IMR-90 (cell line): ENCODE data around the gene TRIO. TPM values are rescaled to one million over a fixed set of nuclear protein-coding genes. Genes with fewer than 3 reads are reported as not detected.

Experiments used
- ATAC-seq: fragments of 200-7000 bp; cut with Tn5 transposase; 2 replicates; pipeline ENCODE4 v1.9.1; 2020; ENCODE audit warnings: low read depth, mild to moderate bottlenecking, moderate library complexity
- BruUV-seq: library from RNA; stranded (reverse); fragments of 400-500 nt; replicated peaks from 2 replicates; lab custom pipeline; 2021; lab: Mats Ljungman, UMichigan
- CTCF ChIA-PET: fragments of 300-600 bp; formaldehyde crosslinking; extraction: SDS; loops from one replicate; lab custom pipeline; 2021; ENCODE audit warnings: antibody characterized with exemption; lab: Yijun Ruan, JAX
- POLR2A ChIA-PET: fragments of 300-600 bp; sonication (Branson Sonifier 250); formaldehyde crosslinking; loops from one replicate; lab custom pipeline; 2022; ENCODE audit warnings: antibody characterized with exemption; ENCODE audit not compliant: unreplicated experiment; lab: Charles Lee
- DNase-seq: peaks from one replicate; pipeline ENCODE4 v3.0.0; 2013
- H2AFZ ChIP-seq: replicated peaks from 2 replicates; pipeline ENCODE3; 2013; ENCODE audit warnings: low read length, mild to moderate bottlenecking; ENCODE audit not compliant: poor library complexity
- H2AK5ac ChIP-seq: 2 replicates; pipeline ENCODE4 v1.6.1; 2013; ENCODE audit warnings: low read depth, low read length, inconsistent platforms
- H2AK9ac ChIP-seq: replicated peaks from 2 replicates; pipeline ENCODE3; 2013; ENCODE audit warnings: mild to moderate bottlenecking, low read depth, low read length, moderate library complexity; ENCODE audit not compliant: poor library complexity
- H2BK120ac ChIP-seq: 2 replicates; pipeline ENCODE4 v1.6.1; 2013; ENCODE audit warnings: low read depth, low read length, inconsistent platforms
- H2BK15ac ChIP-seq: 3 replicates; pipeline ENCODE4 v1.6.1; 2013; ENCODE audit warnings: low read depth, low read length, inconsistent platforms
- H2BK20ac ChIP-seq: 2 replicates; pipeline ENCODE4 v1.6.1; 2013; ENCODE audit warnings: low read depth, mild to moderate bottlenecking, inconsistent platforms, low read length, moderate library complexity
- H2BK5ac ChIP-seq: 2 replicates; pipeline ENCODE4 v1.6.1; 2013; ENCODE audit warnings: mild to moderate bottlenecking, low read depth, low read length, inconsistent platforms; ENCODE audit not compliant: poor library complexity, severe bottlenecking
- H3K14ac ChIP-seq: replicated peaks from 2 replicates; pipeline ENCODE4 v1.6.1; 2013; ENCODE audit warnings: low read depth, low read length, inconsistent platforms
- H3K18ac ChIP-seq: 2 replicates; pipeline ENCODE4 v1.6.1; 2013; ENCODE audit warnings: low read depth, low read length, control low read depth
- H3K23ac ChIP-seq: 2 replicates; pipeline ENCODE4 v1.6.1; 2013; ENCODE audit warnings: low read depth, low read length, inconsistent platforms
- H3K27ac ChIP-seq: 2 replicates; pipeline ENCODE4 v1.5.1; 2013; ENCODE audit warnings: mild to moderate bottlenecking, control low read depth, low read length; ENCODE audit not compliant: insufficient read depth
- H3K27me3 ChIP-seq: 2 replicates; pipeline ENCODE4 v1.6.1; 2013; ENCODE audit warnings: low read length; ENCODE audit not compliant: control insufficient read depth, insufficient read depth
- H3K36me3 ChIP-seq: 2 replicates; pipeline ENCODE4 v1.6.1; 2013; ENCODE audit warnings: low read length, mixed read lengths; ENCODE audit not compliant: control insufficient read depth, insufficient read depth
- H3K4ac ChIP-seq: 2 replicates; pipeline ENCODE4 v1.6.1; 2013; ENCODE audit warnings: low read depth, low read length, inconsistent platforms
- H3K4me1 ChIP-seq: 2 replicates; pipeline ENCODE4 v1.6.1; 2013; ENCODE audit warnings: low read length, mixed read lengths; ENCODE audit not compliant: control insufficient read depth, insufficient read depth
- H3K4me2 ChIP-seq: 2 replicates; pipeline ENCODE4 v1.6.1; 2013; ENCODE audit warnings: low read depth, mild to moderate bottlenecking, control low read depth, low read length, moderate library complexity
- H3K4me3 ChIP-seq: 2 replicates; pipeline ENCODE4 v1.5.1; 2013; ENCODE audit warnings: low read depth, mild to moderate bottlenecking, control low read depth, low read length, moderate library complexity; ENCODE audit not compliant: insufficient read depth
- H3K56ac ChIP-seq: 2 replicates; pipeline ENCODE4 v1.6.1; 2013; ENCODE audit warnings: low read length, inconsistent platforms; ENCODE audit not compliant: insufficient read depth; ENCODE audit errors: extremely low read depth
- H3K79me1 ChIP-seq, 2 experiments: 2 replicates each; pipeline ENCODE4 v1.6.1; 2013; ENCODE audit warnings: low read length in 2 of 2, inconsistent platforms in 1 of 2, low read depth in 1 of 2
- H3K9ac ChIP-seq: 2 replicates; pipeline ENCODE4 v1.6.1; 2013; ENCODE audit warnings: low read depth, low read length, control low read depth
- H3K9me1 ChIP-seq: 2 replicates; pipeline ENCODE4 v1.6.1; 2013; ENCODE audit warnings: low read length, inconsistent platforms; ENCODE audit not compliant: insufficient read depth
- H3K9me3 ChIP-seq: 2 replicates; pipeline ENCODE4 v1.6.1; 2013; ENCODE audit warnings: low read length; ENCODE audit not compliant: control insufficient read depth, insufficient read depth
- H4K20me1 ChIP-seq: 2 replicates; pipeline ENCODE4 v1.6.1; 2013; ENCODE audit warnings: low read length, inconsistent platforms; ENCODE audit not compliant: insufficient read depth
- H4K5ac ChIP-seq: 2 replicates; pipeline ENCODE4 v1.6.1; 2013; ENCODE audit warnings: mild to moderate bottlenecking, low read depth, low read length, control low read depth
- H4K8ac ChIP-seq, 2 experiments: 2 replicates each; pipeline ENCODE4 v1.6.1; 2013; ENCODE audit warnings: low read depth in 2 of 2, low read length in 2 of 2, control low read depth in 1 of 2, inconsistent platforms in 1 of 2
- H4K91ac ChIP-seq: 2 replicates; pipeline ENCODE4 v1.6.1; 2013; ENCODE audit warnings: low read depth, low read length, inconsistent platforms; ENCODE audit not compliant: insufficient read depth
- BHLHE40 ChIP-seq: fragments of 150-350 bp; IDR thresholded peaks from 2 replicates; pipeline ENCODE4 v1.6.1; 2016; ENCODE audit warnings: mild to moderate bottlenecking, low read depth, low read length
- CEBPB ChIP-seq: IDR thresholded peaks from 2 replicates; pipeline ENCODE4 v1.6.1; 2012; ENCODE audit warnings: low read depth, low read length, improper control_type of control experiment
- CHD1 ChIP-seq: IDR thresholded peaks from 2 replicates; pipeline ENCODE4 v1.6.1; 2012; ENCODE audit warnings: low read depth, low read length, improper control_type of control experiment
- FOS ChIP-seq: fragments of 150-350 bp; IDR thresholded peaks from 2 replicates; pipeline ENCODE4 v1.6.1; 2016; ENCODE audit warnings: low read depth, low read length
- MAFK ChIP-seq: IDR thresholded peaks from 2 replicates; pipeline ENCODE4 v1.6.1; 2012; ENCODE audit warnings: low read depth, low read length, improper control_type of control experiment
- MAZ ChIP-seq: IDR thresholded peaks from 2 replicates; pipeline ENCODE4 v1.6.1; 2012; ENCODE audit warnings: low read depth, mild to moderate bottlenecking, low read length, improper control_type of control experiment, moderate library complexity, borderline replicate concordance
- MXI1 ChIP-seq: IDR thresholded peaks from 2 replicates; pipeline ENCODE4 v1.6.1; 2012; ENCODE audit warnings: low read depth, mild to moderate bottlenecking, low read length, moderate library complexity, borderline replicate concordance
- NFE2L2 ChIP-seq: fragments of 150-350 bp; IDR thresholded peaks from 2 replicates; pipeline ENCODE4 v1.6.1; 2016; ENCODE audit warnings: low read depth, mild to moderate bottlenecking, low read length
- POLR2A ChIP-seq: IDR thresholded peaks from 2 replicates; pipeline ENCODE4 v1.6.1; 2012; ENCODE audit warnings: mild to moderate bottlenecking, low read depth, low read length
- RAD21 ChIP-seq: IDR thresholded peaks from 2 replicates; pipeline ENCODE4 v1.6.1; 2012; ENCODE audit warnings: low read length, improper control_type of control experiment
- RCOR1 ChIP-seq: IDR thresholded peaks from 2 replicates; pipeline ENCODE4 v1.6.1; 2012; ENCODE audit warnings: mild to moderate bottlenecking, low read length, improper control_type of control experiment; ENCODE audit not compliant: insufficient replicate concordance
- RFX5 ChIP-seq: IDR thresholded peaks from 2 replicates; pipeline ENCODE4 v1.8.0; 2012; ENCODE audit warnings: low read depth, mild to moderate bottlenecking, low read length, moderate library complexity
- SMC3 ChIP-seq: fragments of 150-350 bp; IDR thresholded peaks from 2 replicates; pipeline ENCODE4 v1.6.1; 2016; ENCODE audit warnings: low read depth, mild to moderate bottlenecking, antibody characterized with exemption, low read length, moderate library complexity
- WGBS, 2 experiments: methylation state at CpG; one replicate each; pipeline versions ENCODE4 v1.1.5 to v1.1.7; 2013; ENCODE audit warnings: missing lambda C conversion rate in 2 of 2; ENCODE audit not compliant: insufficient read length in 1 of 2; ENCODE audit errors: extremely low coverage in 2 of 2; 5-methylcytosine and 5-hydroxymethylcytosine counted together
- dilution Hi-C: fragments of 300-500 bp; cut with HindIII; formaldehyde crosslinking; loops from one replicate; pipeline ENCODE4 v1.14.3; 2018; ENCODE audit warnings: low sequenced_read_pairs; ENCODE audit not compliant: unreplicated experiment
- in situ Hi-C: fragments of 300-500 bp; cut with MboI; formaldehyde crosslinking; loops from 3 replicates; pipeline ENCODE4 v1.14.3; 2019; ENCODE audit warnings: low sequenced_read_pairs, inconsistent platforms, mixed read lengths
- intact Hi-C: fragments of 100-400 bp; cut with micrococcal nuclease; formaldehyde crosslinking; loops from 2 replicates; pipeline ENCODE4 v1.10.0; 2022
- polyA plus RNA-seq, 3 experiments: library from polyadenylated mRNA; depleted of rRNA; stranded (reverse); fragments of >200 nt; gene quantifications; 2 replicates each; pipeline ENCODE4 v1.2.3, GENCODE V29; 2012; ENCODE audit warnings: low replicate concordance in 1 of 3
- total RNA-seq: library from RNA; depleted of rRNA; stranded (reverse); fragments of >200 nt; gene quantifications from 2 replicates; pipeline ENCODE4 v1.2.3, GENCODE V29; 2012
- TF ChIP-seq, protein P1 (sequence below): fragments of 150-350 bp; IDR thresholded peaks from 2 replicates; pipeline ENCODE4 v1.6.1; 2016; ENCODE audit warnings: low read depth, mild to moderate bottlenecking, low read length, moderate library complexity, borderline replicate concordance
- TF ChIP-seq, protein P2 (sequence below): fragments of 150-350 bp; IDR thresholded peaks from 2 replicates; pipeline ENCODE4 v1.6.1; 2017; ENCODE audit warnings: mild to moderate bottlenecking, antibody characterized with exemption, low read length, low read depth
- TF ChIP-seq, protein P3 (sequence below): conservative IDR thresholded peaks from 2 replicates; pipeline ENCODE4 v1.5.1; 2012; ENCODE audit warnings: mild to moderate bottlenecking, low read depth, low read length, improper control_type of control experiment

TRIO gene
- total and polyA plus RNA-seq, 2 of the 4 experiments (the other 2 are of a cell fraction) = 206 to 522 TPM

DNA sequence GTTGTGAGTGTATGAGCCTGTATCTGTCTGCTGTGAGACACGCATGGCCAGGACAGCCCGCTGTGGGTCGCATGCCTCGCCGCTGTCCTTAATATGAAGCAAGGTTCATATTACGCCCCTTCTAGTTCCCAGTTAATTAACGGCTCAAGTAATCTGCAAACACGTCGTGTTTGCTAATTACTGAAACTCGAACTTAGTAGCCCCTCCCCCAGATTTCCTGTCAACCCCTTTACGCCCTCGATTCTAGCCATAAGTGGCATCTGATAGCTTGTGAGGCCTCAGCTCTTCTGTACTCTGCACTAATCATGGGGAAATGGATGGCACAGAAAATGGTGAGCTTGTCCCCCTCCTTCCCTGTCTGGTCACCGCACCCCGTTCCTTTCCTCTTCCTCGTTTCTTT, 321.5 kb downstream of the TRIO start:
- peak overlapping the region; percentile 21; the same call in 1 of the 2 replicates for H3K4ac ChIP-seq
- H3K79me1 ChIP-seq = peaks cover 44 to 85% of the 10 kb centered on the region in 2 experiments
- no peaks in the 10 kb centered on the region for H3K27me3 ChIP-seq
- in situ Hi-C loops (no loop called here), intact Hi-C loops (no loop called here), dilution Hi-C loops (no loop called here)
- POLR2A ChIA-PET = no interaction called here
- CTCF ChIA-PET = no interaction called here
- peak overlapping the region; percentile 51 for H2BK5ac ChIP-seq
- H3K27ac ChIP-seq = peak overlapping the region; percentile 51
- 92% methylated on average over 6 of the region's 15 CpGs; no CpG with 5 or more reads in 1 of the 2 experiments for WGBS, 2 experiments
- DNase-seq (no peak), ATAC-seq (no peak)
- H3K56ac ChIP-seq = no peak overlapping the region
- H2BK20ac ChIP-seq = no peak overlapping the region
- H4K91ac ChIP-seq = peak overlapping the region; percentile 17; the same call in 1 of the 2 replicates
- TF ChIP-seq NFE2L2 = no peak
- TF ChIP-seq, protein P1, sequence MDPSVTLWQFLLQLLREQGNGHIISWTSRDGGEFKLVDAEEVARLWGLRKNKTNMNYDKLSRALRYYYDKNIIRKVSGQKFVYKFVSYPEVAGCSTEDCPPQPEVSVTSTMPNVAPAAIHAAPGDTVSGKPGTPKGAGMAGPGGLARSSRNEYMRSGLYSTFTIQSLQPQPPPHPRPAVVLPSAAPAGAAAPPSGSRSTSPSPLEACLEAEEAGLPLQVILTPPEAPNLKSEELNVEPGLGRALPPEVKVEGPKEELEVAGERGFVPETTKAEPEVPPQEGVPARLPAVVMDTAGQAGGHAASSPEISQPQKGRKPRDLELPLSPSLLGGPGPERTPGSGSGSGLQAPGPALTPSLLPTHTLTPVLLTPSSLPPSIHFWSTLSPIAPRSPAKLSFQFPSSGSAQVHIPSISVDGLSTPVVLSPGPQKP = no peak
- TF ChIP-seq, protein P2, sequence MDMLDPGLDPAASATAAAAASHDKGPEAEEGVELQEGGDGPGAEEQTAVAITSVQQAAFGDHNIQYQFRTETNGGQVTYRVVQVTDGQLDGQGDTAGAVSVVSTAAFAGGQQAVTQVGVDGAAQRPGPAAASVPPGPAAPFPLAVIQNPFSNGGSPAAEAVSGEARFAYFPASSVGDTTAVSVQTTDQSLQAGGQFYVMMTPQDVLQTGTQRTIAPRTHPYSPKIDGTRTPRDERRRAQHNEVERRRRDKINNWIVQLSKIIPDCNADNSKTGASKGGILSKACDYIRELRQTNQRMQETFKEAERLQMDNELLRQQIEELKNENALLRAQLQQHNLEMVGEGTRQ = no peak
- TF ChIP-seq, protein P3, sequence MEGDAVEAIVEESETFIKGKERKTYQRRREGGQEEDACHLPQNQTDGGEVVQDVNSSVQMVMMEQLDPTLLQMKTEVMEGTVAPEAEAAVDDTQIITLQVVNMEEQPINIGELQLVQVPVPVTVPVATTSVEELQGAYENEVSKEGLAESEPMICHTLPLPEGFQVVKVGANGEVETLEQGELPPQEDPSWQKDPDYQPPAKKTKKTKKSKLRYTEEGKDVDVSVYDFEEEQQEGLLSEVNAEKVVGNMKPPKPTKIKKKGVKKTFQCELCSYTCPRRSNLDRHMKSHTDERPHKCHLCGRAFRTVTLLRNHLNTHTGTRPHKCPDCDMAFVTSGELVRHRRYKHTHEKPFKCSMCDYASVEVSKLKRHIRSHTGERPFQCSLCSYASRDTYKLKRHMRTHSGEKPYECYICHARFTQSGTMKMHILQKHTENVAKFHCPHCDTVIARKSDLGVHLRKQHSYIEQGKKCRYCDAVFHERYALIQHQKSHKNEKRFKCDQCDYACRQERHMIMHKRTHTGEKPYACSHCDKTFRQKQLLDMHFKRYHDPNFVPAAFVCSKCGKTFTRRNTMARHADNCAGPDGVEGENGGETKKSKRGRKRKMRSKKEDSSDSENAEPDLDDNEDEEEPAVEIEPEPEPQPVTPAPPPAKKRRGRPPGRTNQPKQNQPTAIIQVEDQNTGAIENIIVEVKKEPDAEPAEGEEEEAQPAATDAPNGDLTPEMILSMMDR = no peak
- no peak for TF ChIP-seq RAD21
- TF ChIP-seq MAZ = no peak
- TF ChIP-seq SMC3 = no peak
- TF ChIP-seq MXI1 = no peak
- TF ChIP-seq CEBPB = no peak
- no peak for TF ChIP-seq MAFK
- TF ChIP-seq FOS = no peak
- no peak for TF ChIP-seq POLR2A
- TF ChIP-seq RFX5 = no peak
- TF ChIP-seq RCOR1 = no peak
- no peak for TF ChIP-seq CHD1
- TF ChIP-seq BHLHE40 = no peak
- H2BK15ac ChIP-seq = no peak overlapping the region
- 0 out of 2 replicates have a peak overlapping the region, but pooled peaks have one; percentile 5 for H2BK120ac ChIP-seq
- peak overlapping the region; percentile 5; the same call in 1 of the 2 replicates for H3K4me2 ChIP-seq
- no TSS peak for BruUV-seq
- H4K5ac ChIP-seq = 0 out of 2 replicates have a peak overlapping the region, but pooled peaks have one; percentile 8
- H4K20me1 ChIP-seq = peaks cover 88% of the 10 kb centered on the region
- H3K36me3 ChIP-seq = peaks cover 64% of the 10 kb centered on the region
- H3K9me3 ChIP-seq = no peaks in the 10 kb centered on the region
- H3K9ac ChIP-seq = no peak overlapping the region; the same call in 1 of the 2 replicates
- H3K23ac ChIP-seq = no peak overlapping the region
- H4K8ac ChIP-seq = peak overlapping the region in 1 of 2 experiments; percentile 11; a peak in 1 of 4 replicates
- peak overlapping the region; percentile 25; the same call in 1 of the 2 replicates for H3K18ac ChIP-seq
- H3K4me3 ChIP-seq = no peak overlapping the region
- peak overlapping the region; percentile 12 for H2AK9ac ChIP-seq
- H2AFZ ChIP-seq = no peak overlapping the region
- H3K14ac ChIP-seq = peak overlapping the region; percentile 30; the same call in 1 of the 2 replicates
- H3K4me1 ChIP-seq = peaks cover 38% of the 10 kb centered on the region
- H3K9me1 ChIP-seq = peaks cover 50% of the 10 kb centered on the region
- peak overlapping the region; percentile 20; the same call in 1 of the 2 replicates for H2AK5ac ChIP-seq
